K562 treated with DMSO at 1 percent for 48 hours (cell line): ENCODE measurements around the gene OR8B12. TPM values are rescaled to one million over a fixed set of nuclear protein-coding genes. Genes with fewer than 3 reads are reported as not detected.

Experiments used
- total RNA-seq: library from RNA; unstranded; fragments of 300-600 nt; gene quantifications from 2 replicates; pipeline ENCODE4 v1.2.3, GENCODE V29; 2022; ENCODE audit warnings: low replicate concordance; ENCODE audit errors: extremely low read depth

OR8B12 gene, protein sequence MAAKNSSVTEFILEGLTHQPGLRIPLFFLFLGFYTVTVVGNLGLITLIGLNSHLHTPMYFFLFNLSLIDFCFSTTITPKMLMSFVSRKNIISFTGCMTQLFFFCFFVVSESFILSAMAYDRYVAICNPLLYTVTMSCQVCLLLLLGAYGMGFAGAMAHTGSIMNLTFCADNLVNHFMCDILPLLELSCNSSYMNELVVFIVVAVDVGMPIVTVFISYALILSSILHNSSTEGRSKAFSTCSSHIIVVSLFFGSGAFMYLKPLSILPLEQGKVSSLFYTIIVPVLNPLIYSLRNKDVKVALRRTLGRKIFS
- total RNA-seq = not detected in 2 replicates

DNA sequence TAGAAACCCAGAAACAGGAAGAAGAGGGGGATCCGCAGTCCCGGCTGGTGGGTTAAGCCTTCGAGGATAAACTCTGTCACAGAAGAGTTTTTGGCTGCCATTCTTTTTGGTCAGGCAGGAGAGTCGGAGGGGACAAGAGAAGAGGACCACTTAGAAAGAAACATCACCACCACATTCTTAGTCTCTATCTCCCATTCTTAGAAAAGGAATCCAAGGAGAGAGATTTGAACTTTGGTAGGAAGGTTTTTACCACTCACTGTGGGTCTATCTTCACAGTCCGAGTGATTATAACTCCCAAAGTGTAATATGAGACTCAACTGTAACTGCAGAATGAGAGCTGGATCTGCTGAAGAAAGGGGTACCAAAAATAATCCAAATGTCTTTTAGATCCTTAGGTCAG is at the start of gene OR8B12:
TSS of gene OR8B12 (minus strand) at position 101 of the 400 bp plus-strand sequence. CDS start at position 101, 0 bp downstream.

DNA sequence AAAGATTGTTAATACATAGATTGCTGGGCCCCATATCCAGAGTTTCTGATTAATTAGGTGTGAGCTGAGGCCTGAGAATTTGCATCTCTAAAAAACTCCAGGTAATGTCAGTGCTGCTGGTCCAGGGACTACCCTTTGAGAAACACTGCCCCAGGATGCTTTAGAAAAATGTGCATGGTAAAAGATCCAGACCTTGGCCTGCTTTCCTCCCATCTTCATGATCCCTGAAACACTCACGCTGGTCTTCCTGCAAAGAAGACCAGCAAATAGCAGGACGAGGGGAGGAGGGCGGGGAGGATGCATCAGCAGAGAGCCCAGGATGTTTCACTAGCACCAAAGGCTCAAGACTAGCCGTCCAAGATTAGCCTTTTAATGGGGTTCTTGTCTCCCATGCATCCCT is 26.2 kb upstream of the OR8B12 start, which contains the start of gene OR8A1:
TSS of gene OR8A1 (plus strand) at position 301 of the 400 bp plus-strand sequence. CDS start 123 bp downstream, outside the sequence.

Other genes starting within 250 kb of the OR8B12 start
- gene OR8D1, start 229.7 kb downstream of the OR8B12 start, total RNA-seq = not detected in 2 replicates
- gene OR8D2, start 223.5 kb downstream of the OR8B12 start, total RNA-seq = not detected in 2 replicates
- not detected in 2 replicates for gene OR8B2, start 159.2 kb downstream of the OR8B12 start, total RNA-seq
- gene OR8B3, start 144.6 kb downstream of the OR8B12 start, total RNA-seq = not detected in 2 replicates
- not detected in 2 replicates for gene OR8B4, start 118.8 kb downstream of the OR8B12 start, total RNA-seq
- not detected in 2 replicates for gene OR8B8, start 98.0 kb downstream of the OR8B12 start, total RNA-seq
- not detected in 2 replicates for gene OR8A1, start 26.3 kb upstream of the OR8B12 start, total RNA-seq
- not detected in 2 replicates for gene PANX3, start 67.8 kb upstream of the OR8B12 start, total RNA-seq
- not detected in 2 replicates for gene TBRG1, start 79.2 kb upstream of the OR8B12 start, total RNA-seq
- gene SIAE, start 130.1 kb upstream of the OR8B12 start, total RNA-seq = 203 TPM in 1 of 2 replicates, not detected in the other
- not detected in 2 replicates for gene SPA17, start 130.2 kb upstream of the OR8B12 start, total RNA-seq
- gene NRGN, start 196.3 kb upstream of the OR8B12 start, total RNA-seq = not detected in 2 replicates
- not detected in 2 replicates for gene VSIG2, start 208.6 kb upstream of the OR8B12 start, total RNA-seq
- gene ESAM, start 218.6 kb upstream of the OR8B12 start, total RNA-seq = not detected in 2 replicates